ENCODE results near the gene ANXA5. TPM values are rescaled to one million over a fixed set of nuclear protein-coding genes. Genes with fewer than 3 reads are reported as not detected.
"Not testable (repeated sequence)": the region's sequence is repeated elsewhere in the genome, so short reads cannot be mapped to it uniquely, and the experiment has no call there.

The ANXA5 gene
- total RNA-seq, 2 donors from 2014 or later, result 251 to 263 TPM

DNA sequence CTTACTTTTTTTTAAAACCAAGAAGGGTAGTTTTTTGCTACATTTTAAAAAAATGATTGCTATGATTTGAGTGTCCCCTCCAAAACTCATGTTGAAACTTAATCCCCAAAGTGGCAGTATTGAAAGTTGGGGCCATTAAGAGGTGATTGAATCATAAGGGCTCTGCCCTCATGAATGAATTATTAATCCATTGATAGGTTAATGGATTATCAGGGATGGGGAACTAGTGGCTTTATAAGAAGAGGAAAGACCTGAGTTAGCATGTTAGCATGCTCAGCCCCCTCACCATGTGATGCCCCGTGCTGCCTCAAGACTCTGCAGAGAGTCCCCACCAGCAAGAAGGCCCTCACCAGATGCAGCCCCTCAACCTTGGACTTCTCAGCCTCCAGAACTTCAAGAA is 37.2 kb upstream of the ANXA5 start:
- no peak overlapping the region for H3K27ac ChIP-seq
- no peaks in the 10 kb centered on the region for H3K4me1 ChIP-seq (replicated peaks)
- no peak for DNase-seq (ENCODE audit: low spot score)
- TF ChIP-seq POLR2AphosphoS5 (IDR thresholded peaks at IDR 0.05) (no peak), POLR2A (IDR thresholded peaks at IDR 0.05) (no peak)
- TF ChIP-seq, protein P1, sequence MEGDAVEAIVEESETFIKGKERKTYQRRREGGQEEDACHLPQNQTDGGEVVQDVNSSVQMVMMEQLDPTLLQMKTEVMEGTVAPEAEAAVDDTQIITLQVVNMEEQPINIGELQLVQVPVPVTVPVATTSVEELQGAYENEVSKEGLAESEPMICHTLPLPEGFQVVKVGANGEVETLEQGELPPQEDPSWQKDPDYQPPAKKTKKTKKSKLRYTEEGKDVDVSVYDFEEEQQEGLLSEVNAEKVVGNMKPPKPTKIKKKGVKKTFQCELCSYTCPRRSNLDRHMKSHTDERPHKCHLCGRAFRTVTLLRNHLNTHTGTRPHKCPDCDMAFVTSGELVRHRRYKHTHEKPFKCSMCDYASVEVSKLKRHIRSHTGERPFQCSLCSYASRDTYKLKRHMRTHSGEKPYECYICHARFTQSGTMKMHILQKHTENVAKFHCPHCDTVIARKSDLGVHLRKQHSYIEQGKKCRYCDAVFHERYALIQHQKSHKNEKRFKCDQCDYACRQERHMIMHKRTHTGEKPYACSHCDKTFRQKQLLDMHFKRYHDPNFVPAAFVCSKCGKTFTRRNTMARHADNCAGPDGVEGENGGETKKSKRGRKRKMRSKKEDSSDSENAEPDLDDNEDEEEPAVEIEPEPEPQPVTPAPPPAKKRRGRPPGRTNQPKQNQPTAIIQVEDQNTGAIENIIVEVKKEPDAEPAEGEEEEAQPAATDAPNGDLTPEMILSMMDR (IDR thresholded peaks at IDR 0.05), result no peak
- intact Hi-C loops (cut with DNase I), result no loop called here
- no peaks in the 10 kb centered on the region for H3K9me3 ChIP-seq
- no peaks in the 10 kb centered on the region for H3K36me3 ChIP-seq
- 86% methylated on average over 1 of the region's 1 CpG for WGBS
- no peaks in the 10 kb centered on the region for H3K27me3 ChIP-seq (replicated peaks; ENCODE audit: insufficient read depth)
- H3K4me3 ChIP-seq, result no peak overlapping the region

DNA sequence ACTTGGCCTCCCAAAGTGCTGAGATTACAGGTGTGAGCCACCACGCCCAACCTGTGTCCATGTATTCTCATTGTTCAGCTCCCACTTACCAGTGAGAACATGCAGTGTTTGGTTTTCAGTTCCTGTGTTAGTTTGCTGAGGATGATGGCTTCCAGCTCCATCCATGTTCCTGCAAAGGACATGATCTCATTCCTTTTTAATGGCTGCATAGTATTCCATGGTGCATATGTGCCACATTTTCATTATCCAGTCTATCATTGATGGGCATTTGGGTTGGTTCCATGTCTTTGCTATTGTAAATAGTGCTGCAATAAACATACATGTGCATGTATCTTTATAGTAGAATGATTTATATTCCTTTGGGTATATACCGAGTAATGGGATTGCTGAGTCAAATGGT is 33.0 kb upstream of the ANXA5 start:
- H3K27me3 ChIP-seq (replicated peaks; ENCODE audit: insufficient read depth); H3K27ac ChIP-seq; H3K4me3 ChIP-seq; H3K4me1 ChIP-seq (replicated peaks); DNase-seq (ENCODE audit: low spot score); H3K9me3 ChIP-seq; H3K36me3 ChIP-seq: not testable (repeated sequence)
- intact Hi-C loops (cut with DNase I), result loop anchor here (10.0 kb wide), 1 partner anchor 265 kb away; no protein-coding TSS in a partner anchor
- WGBS, result 92% methylated on average over 2 of the region's 2 CpGs

DNA sequence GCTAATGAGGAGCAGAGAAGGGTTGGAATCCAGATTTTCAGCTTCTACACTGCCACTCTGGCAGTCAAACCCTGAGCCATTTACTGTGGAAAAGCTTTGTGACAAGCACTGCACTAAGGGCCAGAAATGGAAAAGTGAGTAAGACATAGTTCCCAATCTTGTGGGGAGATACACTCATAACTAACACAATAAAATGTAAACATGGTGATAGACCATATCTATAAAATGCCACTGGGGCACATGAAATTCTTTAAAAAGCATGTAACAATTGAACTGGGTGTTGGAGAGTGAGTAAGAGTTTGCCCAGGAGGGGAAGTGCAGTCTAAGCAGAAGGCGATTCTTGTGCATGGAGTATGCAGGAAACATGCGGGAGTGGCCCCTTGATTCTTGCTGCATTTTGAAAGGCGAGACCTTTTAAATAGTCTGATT is 32.0 kb upstream of the ANXA5 start:
- no peak overlapping the region for H3K27ac ChIP-seq
- H3K9me3 ChIP-seq, result no peaks in the 10 kb centered on the region
- TF ChIP-seq POLR2AphosphoS5 (IDR thresholded peaks at IDR 0.05) (no peak), POLR2A (IDR thresholded peaks at IDR 0.05) (no peak)
- TF ChIP-seq, protein P1 (IDR thresholded peaks at IDR 0.05), result no peak
- no peaks in the 10 kb centered on the region for H3K4me1 ChIP-seq (replicated peaks)
- intact Hi-C loops (cut with DNase I), result loop anchor here (10.0 kb wide), 1 partner anchor 264 kb away; no protein-coding TSS in a partner anchor
- no peak overlapping the region for H3K4me3 ChIP-seq
- WGBS, result 45% methylated on average over 3 of the region's 3 CpGs
- no peak for DNase-seq (ENCODE audit: low spot score)
- H3K27me3 ChIP-seq (replicated peaks; ENCODE audit: insufficient read depth), result no peaks in the 10 kb centered on the region
- no peaks in the 10 kb centered on the region for H3K36me3 ChIP-seq

DNA sequence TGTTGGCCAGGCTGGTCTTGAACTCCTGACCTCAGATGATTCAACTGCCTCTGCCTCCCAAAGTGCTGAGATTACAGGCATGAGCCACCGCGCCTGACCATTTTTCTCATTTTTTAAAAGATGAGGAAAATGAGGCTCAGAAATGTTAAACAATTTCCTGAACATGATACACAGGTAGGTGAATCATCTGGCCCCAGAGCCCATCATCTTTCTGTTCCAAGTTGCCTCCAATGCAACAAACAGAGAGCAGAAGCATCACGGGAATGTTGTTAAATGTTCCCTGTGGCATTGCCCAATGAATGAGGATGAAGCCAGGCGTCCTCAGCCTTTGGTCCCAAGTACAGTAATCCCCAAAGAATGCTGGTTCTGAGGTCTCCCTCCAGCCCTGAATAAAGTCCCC is 31.3 kb upstream of the ANXA5 start:
- no peaks in the 10 kb centered on the region for H3K36me3 ChIP-seq
- intact Hi-C loops (cut with DNase I), result loop anchor here (10.0 kb wide), 1 partner anchor 263 kb away; no protein-coding TSS in a partner anchor
- no peak overlapping the region for H3K4me3 ChIP-seq
- no peak for DNase-seq (ENCODE audit: low spot score)
- no peak overlapping the region for H3K27ac ChIP-seq
- no peaks in the 10 kb centered on the region for H3K9me3 ChIP-seq
- no peaks in the 10 kb centered on the region for H3K4me1 ChIP-seq (replicated peaks)
- 86% methylated on average over 4 of the region's 4 CpGs for WGBS
- TF ChIP-seq POLR2AphosphoS5 (IDR thresholded peaks at IDR 0.05), result no peak
- TF ChIP-seq, protein P1 (IDR thresholded peaks at IDR 0.05), result no peak
- no peaks in the 10 kb centered on the region for H3K27me3 ChIP-seq (replicated peaks; ENCODE audit: insufficient read depth)

DNA sequence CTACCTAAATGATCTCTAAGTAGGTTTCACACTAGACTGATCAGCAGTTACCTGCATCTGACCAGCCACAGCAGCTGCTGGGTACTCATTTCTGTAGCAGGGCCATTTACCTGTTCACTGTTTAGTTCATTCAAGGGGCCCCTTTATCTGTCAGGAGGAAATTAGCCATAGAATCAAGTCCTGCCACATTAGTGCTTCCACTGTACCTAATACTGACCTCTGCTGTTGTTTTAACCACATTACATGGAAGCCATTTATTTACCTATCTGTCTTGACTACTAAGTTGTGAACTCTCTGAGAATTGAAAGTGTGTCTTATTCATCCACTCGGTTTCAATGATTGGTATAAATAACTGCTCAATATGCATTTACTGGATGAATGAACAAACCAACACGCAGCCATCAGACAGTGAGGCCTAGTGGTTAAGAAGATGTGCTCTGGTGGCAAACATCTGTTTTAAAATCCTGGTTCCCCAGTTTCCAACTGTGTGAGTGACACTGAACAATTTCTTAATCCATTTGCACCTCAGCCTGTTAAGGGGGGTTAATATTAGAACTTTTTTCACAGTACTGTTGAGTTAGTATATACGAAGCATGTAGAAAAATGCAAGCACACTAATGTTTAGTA is 30.0 kb upstream of the ANXA5 start:
- TF ChIP-seq POLR2AphosphoS5 (IDR thresholded peaks at IDR 0.05), result no peak
- no peak for TF ChIP-seq POLR2A (IDR thresholded peaks at IDR 0.05)
- TF ChIP-seq, protein P1 (IDR thresholded peaks at IDR 0.05), result peak in 3 of 4 experiments; percentile 27 to 64 (median 64)
- Histone ChIP-seq H3K4me1 (replicated peaks) (no peaks in the 10 kb centered on the region), H3K36me3 (no peaks in the 10 kb centered on the region), H3K27ac (no peak overlapping the region), H3K27me3 (replicated peaks; ENCODE audit: insufficient read depth) (no peaks in the 10 kb centered on the region), H3K4me3 (no peak overlapping the region), H3K9me3 (no peaks in the 10 kb centered on the region)
- DNase-seq (ENCODE audit: low spot score), result peak; percentile 14
- 49% methylated on average over 3 of the region's 3 CpGs for WGBS
- intact Hi-C loops (cut with DNase I), result loop anchor here (10.0 kb wide), 1 partner anchor 262 kb away; no protein-coding TSS in a partner anchor
